ENCODE results near the gene CUEDC2.
A peak's percentile ranks its signal among the peaks of the same experiment; 100 is the strongest.

Gene CUEDC2

DNA sequence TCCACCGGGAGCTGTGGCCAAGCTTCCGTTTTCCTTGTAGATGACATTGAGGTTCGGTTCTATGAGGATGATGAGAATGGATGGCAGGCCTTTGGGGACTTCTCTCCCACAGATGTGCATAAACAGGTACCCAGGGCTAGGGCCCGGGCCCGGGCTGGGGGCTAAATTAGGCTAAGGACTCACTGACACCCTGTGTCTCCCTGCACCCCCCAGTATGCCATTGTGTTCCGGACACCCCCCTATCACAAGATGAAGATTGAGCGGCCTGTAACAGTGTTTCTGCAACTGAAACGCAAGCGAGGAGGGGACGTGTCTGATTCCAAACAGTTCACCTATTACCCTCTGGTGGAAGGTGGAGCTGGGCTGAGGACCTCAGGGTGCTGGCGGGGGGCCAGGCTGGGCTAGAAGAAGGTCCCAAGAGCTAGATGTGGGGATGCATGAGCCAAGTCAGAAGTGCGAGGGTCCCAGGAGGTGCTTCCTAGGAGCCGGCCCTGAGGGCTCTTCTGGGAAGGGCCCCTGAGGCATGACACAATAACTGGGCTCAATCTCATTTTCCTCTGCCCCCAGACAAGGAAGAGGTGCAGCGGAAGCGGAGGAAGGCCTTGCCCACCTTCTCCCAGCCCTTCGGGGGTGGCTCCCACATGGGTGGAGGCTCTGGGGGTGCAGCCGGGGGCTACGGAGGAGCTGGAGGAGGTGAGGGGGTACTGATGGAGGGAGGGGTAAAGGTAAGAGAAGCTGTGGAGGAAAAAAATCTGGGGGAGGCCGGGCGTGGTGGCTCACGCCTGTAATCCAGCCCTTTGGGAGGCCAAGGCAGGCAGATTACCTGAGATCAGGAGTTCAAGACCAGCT is 34.0 kb downstream of the CUEDC2 start:
- no peak overlapping the region for H3K4me3 ChIP-seq (ENCODE audit: low read depth in 1 of 2, low read length in 2 of 2)
- no peak overlapping the region for H3K27ac ChIP-seq (ENCODE audit: low read length)
- H3K4me1 ChIP-seq (ENCODE audit: control insufficient read depth in 1 of 2, insufficient read depth in 2 of 2, low read length in 2 of 2) = peaks cover 10 to 64% of the 10 kb centered on the region in 2 donors
- H3K27me3 ChIP-seq (ENCODE audit: low read depth, low read length) = no peaks in the 10 kb centered on the region
- H3K36me3 ChIP-seq (ENCODE audit: control insufficient read depth in 1 of 2, insufficient read depth in 2 of 2, low read length in 2 of 2) = peaks cover 27 to 42% of the 10 kb centered on the region in 2 donors
- no peaks in the 10 kb centered on the region for H3K9me3 ChIP-seq (ENCODE audit: control insufficient read depth in 1 of 2, low read length in 2 of 2)

DNA sequence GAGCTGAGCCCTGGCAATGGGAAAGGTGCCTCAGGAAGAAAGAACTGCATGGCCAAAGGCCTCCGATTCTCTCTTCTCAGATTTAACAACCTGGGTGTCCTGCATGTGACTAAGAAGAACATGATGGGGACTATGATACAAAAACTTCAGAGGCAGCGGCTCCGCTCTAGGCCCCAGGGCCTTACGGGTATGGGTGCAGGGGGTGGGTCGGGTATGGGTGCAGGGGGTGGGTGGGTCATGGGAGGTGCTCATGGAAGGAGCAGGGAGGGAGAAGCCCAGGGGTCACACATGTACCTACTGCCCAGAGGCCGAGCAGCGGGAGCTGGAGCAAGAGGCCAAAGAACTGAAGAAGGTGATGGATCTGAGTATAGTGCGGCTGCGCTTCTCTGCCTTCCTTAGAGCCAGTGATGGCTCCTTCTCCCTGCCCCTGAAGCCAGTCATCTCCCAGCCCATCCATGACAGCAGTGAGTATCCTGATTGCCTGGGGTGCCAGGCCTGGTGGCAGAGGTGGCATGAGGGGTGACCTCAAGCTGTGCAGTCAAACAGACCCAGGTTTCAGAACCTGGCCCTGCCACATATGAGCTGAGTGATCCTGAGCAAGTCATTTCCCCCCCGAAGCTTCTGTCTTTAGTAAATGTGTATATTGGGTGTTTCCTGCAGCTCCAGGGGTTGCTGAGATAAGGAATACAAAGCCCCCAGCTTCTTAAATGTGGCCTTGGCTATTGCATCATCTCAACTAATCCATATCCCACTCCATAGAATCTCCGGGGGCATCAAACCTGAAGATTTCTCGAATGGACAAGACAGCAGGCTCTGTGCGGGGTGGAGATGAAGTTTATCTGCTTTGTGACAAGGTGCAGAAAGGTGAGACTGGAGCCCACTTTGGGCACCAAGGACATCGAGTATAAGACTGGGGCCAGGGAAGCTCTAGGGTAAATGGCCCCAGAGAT is 34.9 kb downstream of the CUEDC2 start:
- H3K4me1 ChIP-seq (ENCODE audit: control insufficient read depth in 1 of 2, insufficient read depth in 2 of 2, low read length in 2 of 2) = peaks cover 10 to 60% of the 10 kb centered on the region in 2 donors
- no peaks in the 10 kb centered on the region for H3K27me3 ChIP-seq (ENCODE audit: low read depth, low read length)
- H3K27ac ChIP-seq (ENCODE audit: low read length) = no peak overlapping the region
- peak overlapping the region; percentile 59 to 77 for H3K4me3 ChIP-seq (ENCODE audit: low read depth in 1 of 2, low read length in 2 of 2)
- peaks cover 27 to 36% of the 10 kb centered on the region in 2 donors for H3K36me3 ChIP-seq (ENCODE audit: control insufficient read depth in 1 of 2, insufficient read depth in 2 of 2, low read length in 2 of 2)
- H3K9me3 ChIP-seq (ENCODE audit: control insufficient read depth in 1 of 2, low read length in 2 of 2) = no peaks in the 10 kb centered on the region

DNA sequence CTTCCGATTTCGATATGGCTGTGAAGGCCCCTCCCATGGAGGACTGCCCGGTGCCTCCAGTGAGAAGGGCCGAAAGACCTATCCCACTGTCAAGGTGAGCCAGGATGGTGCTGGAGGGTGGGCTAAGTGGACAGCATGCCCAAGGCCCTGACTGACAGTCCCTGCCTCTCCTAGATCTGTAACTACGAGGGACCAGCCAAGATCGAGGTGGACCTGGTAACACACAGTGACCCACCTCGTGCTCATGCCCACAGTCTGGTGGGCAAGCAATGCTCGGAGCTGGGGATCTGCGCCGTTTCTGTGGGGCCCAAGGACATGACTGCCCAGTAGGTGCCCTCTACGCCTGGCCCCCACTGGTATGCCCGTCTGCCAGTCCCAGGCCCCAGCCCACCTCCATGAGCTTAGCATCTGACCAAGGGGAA is 35.6 kb downstream of the CUEDC2 start:
- peak overlapping the region; percentile 59 to 77 for H3K4me3 ChIP-seq (ENCODE audit: low read depth in 1 of 2, low read length in 2 of 2)
- no peaks in the 10 kb centered on the region for H3K9me3 ChIP-seq (ENCODE audit: control insufficient read depth in 1 of 2, low read length in 2 of 2)
- H3K4me1 ChIP-seq (ENCODE audit: control insufficient read depth in 1 of 2, insufficient read depth in 2 of 2, low read length in 2 of 2) = peaks cover 10 to 52% of the 10 kb centered on the region in 2 donors
- peak overlapping the region; percentile 72 for H3K27ac ChIP-seq (ENCODE audit: low read length)
- H3K27me3 ChIP-seq (ENCODE audit: low read depth, low read length) = no peaks in the 10 kb centered on the region
- H3K36me3 ChIP-seq (ENCODE audit: control insufficient read depth in 1 of 2, insufficient read depth in 2 of 2, low read length in 2 of 2) = peaks cover 23 to 29% of the 10 kb centered on the region in 2 donors

DNA sequence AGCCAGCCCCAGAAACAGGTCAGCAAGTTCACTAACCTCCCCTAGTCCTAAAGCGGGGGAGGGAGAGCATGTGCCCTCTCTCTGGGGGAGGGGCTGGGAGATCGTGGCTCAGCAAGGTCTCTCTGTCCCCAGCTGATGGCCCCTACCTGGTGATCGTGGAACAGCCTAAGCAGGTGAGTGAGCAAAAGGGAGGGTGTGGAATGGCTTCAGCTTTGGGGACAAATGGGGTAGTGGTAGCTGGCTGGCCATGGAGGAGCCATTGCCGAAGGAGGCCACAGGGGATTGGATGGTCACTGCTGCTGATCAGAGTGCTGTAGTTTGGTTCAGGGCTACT is 36.1 kb downstream of the CUEDC2 start:
- Histone ChIP-seq H3K4me1 (ENCODE audit: control insufficient read depth in 1 of 2, insufficient read depth in 2 of 2, low read length in 2 of 2) (peaks cover 10 to 52% of the 10 kb centered on the region in 2 donors), H3K27me3 (ENCODE audit: low read depth, low read length) (no peaks in the 10 kb centered on the region), H3K9me3 (ENCODE audit: control insufficient read depth in 1 of 2, low read length in 2 of 2) (no peaks in the 10 kb centered on the region), H3K36me3 (ENCODE audit: control insufficient read depth in 1 of 2, insufficient read depth in 2 of 2, low read length in 2 of 2) (peaks cover 18 to 24% of the 10 kb centered on the region in 2 donors), H3K27ac (ENCODE audit: low read length) (peak overlapping the region; percentile 72), H3K4me3 (ENCODE audit: low read depth in 1 of 2, low read length in 2 of 2) (peak overlapping the region; percentile 59 to 77)

DNA sequence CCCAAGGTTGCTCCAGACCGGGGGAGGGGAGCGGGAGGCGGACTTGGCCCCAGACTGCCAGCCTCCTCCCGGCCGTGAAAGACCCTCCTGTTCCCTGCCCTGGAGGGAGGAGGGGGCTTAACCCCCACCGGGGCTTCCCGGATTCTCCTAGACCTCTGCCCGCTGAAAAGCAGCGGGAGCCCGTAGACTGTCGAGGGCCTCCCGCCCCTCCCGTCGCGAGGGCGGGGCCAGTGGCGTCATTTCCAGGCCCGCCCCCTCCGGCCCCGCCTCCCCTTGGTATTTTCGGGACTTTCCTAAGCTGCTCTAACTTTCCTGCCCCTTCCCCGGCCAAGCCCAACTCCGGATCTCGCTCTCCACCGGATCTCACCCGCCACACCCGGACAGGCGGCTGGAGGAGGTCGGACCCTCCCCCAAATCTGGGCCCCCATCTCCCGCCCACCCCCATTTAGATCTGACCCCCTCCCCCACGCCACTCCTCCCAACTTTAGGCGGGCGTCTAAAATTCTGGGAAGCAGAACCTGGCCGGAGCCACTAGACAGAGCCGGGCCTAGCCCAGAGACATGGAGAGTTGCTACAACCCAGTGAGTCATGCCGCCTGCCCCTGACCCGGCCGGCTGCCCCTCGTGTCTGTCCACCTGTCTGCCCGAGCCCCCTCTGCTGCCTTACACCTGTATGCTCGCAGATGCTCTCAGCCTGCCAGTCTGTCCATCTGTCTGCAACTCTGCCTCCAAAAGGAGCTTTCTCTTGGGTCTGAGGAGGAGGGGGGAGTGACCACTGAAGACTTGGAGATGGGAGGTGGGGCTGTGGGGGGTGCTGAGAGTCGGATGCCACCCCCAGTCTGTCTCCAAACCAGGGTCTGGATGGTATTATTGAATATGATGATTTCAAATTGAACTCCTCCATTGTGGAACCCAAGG is 36.7 kb downstream of the CUEDC2 start, which contains the start of gene NFKB2:
Gene NFKB2 (plus strand): TSS at position 306 of the 917 bp plus-strand sequence. CDS start 255 bp downstream, at position 561.
- Histone ChIP-seq H3K27ac (ENCODE audit: low read length) (peak within 1 kb of the TSS; percentile 90), H3K4me3 (ENCODE audit: low read depth in 1 of 2, low read length in 2 of 2) (peak within 1 kb of the TSS; percentile 77 to 84), H3K9me3 (ENCODE audit: control insufficient read depth in 1 of 2, low read length in 2 of 2) (no peaks in the 10 kb centered on the region), H3K4me1 (ENCODE audit: control insufficient read depth in 1 of 2, insufficient read depth in 2 of 2, low read length in 2 of 2) (peaks cover 10 to 51% of the 10 kb centered on the region in 2 donors), H3K36me3 (ENCODE audit: control insufficient read depth in 1 of 2, insufficient read depth in 2 of 2, low read length in 2 of 2) (peaks cover 14 to 20% of the 10 kb centered on the region in 2 donors), H3K27me3 (ENCODE audit: low read depth, low read length) (no peaks in the 10 kb centered on the region)

DNA sequence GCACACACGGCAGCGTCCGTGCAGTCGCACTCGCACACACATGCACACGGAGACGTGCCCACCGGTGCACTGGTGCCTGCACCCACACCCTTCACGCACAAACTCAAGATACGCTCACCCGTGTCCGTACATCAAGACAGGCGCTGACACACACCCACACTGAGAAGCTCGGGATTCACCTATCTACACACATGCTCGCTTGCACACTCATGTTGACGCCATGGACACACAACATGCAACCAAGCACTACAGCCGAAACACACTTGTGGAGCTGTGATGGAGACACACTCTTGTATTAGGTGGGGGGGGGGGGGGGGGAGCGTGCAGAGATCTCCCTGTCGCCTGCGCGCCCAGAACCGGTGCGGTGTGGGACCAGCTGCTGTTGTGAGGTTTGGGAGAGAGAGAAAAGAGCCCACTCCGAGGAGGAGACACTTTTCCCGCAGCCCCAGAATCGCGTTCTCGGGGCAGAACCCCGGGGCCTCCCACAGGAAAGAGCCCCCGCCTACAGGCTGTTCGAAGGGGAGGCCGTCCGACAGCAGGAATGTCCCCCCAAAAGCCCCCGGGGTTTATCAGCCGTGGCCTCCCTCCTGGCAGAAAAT is 37.5 kb downstream of the CUEDC2 start:
- H3K27ac ChIP-seq (ENCODE audit: low read length) = peak overlapping the region; percentile 90
- H3K9me3 ChIP-seq (ENCODE audit: control insufficient read depth in 1 of 2, low read length in 2 of 2) = no peaks in the 10 kb centered on the region
- H3K4me1 ChIP-seq (ENCODE audit: control insufficient read depth in 1 of 2, insufficient read depth in 2 of 2, low read length in 2 of 2) = peaks cover 10 to 43% of the 10 kb centered on the region in 2 donors
- H3K4me3 ChIP-seq (ENCODE audit: low read depth in 1 of 2, low read length in 2 of 2) = peak overlapping the region; percentile 77 to 84
- H3K36me3 ChIP-seq (ENCODE audit: control insufficient read depth in 1 of 2, insufficient read depth in 2 of 2, low read length in 2 of 2) = peaks cover 13 to 14% of the 10 kb centered on the region in 2 donors
- H3K27me3 ChIP-seq (ENCODE audit: low read depth, low read length) = no peaks in the 10 kb centered on the region

DNA sequence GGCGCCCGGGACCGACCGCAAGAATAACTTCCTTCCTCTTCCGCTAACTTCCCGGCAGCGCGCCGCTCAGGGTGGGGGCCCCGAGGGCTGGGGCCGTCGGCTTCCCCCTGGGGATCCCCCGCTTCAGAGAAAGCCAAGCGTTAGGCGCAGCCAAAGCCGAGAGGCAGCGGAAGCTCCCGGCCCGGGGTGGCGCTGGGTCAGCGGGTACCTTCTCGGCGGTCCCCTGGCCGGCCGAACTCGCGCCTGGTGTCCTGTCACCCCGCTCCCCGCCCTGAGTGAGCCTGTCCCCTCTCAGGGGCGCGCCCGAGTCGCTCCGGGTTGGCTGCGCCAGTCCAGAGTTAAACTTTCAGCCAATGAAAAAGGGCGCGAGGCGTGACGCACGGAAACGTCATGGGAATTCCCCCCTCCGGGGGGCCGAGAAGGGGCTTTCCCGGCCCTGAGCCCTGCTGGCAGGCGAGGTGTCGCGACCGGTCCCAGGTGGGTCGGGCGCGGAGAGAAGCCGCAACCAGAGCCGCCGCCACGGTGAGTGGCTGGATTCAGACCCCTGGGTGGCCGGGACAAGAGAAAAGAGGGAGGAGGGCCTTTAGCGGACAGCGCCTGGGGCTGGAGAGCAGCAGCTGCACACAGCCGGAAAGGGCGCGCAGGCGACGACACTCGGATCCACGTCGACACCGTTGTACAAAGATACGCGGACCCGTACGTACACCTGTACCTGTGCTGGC is 38.1 kb downstream of the CUEDC2 start:
- peaks cover 13 to 14% of the 10 kb centered on the region in 2 donors for H3K36me3 ChIP-seq (ENCODE audit: control insufficient read depth in 1 of 2, insufficient read depth in 2 of 2, low read length in 2 of 2)
- peak overlapping the region; percentile 77 to 84 for H3K4me3 ChIP-seq (ENCODE audit: low read depth in 1 of 2, low read length in 2 of 2)
- H3K9me3 ChIP-seq (ENCODE audit: control insufficient read depth in 1 of 2, low read length in 2 of 2) = no peaks in the 10 kb centered on the region
- no peaks in the 10 kb centered on the region for H3K27me3 ChIP-seq (ENCODE audit: low read depth, low read length)
- H3K27ac ChIP-seq (ENCODE audit: low read length) = peak overlapping the region; percentile 90
- H3K4me1 ChIP-seq (ENCODE audit: control insufficient read depth in 1 of 2, insufficient read depth in 2 of 2, low read length in 2 of 2) = peaks cover 10 to 38% of the 10 kb centered on the region in 2 donors

DNA sequence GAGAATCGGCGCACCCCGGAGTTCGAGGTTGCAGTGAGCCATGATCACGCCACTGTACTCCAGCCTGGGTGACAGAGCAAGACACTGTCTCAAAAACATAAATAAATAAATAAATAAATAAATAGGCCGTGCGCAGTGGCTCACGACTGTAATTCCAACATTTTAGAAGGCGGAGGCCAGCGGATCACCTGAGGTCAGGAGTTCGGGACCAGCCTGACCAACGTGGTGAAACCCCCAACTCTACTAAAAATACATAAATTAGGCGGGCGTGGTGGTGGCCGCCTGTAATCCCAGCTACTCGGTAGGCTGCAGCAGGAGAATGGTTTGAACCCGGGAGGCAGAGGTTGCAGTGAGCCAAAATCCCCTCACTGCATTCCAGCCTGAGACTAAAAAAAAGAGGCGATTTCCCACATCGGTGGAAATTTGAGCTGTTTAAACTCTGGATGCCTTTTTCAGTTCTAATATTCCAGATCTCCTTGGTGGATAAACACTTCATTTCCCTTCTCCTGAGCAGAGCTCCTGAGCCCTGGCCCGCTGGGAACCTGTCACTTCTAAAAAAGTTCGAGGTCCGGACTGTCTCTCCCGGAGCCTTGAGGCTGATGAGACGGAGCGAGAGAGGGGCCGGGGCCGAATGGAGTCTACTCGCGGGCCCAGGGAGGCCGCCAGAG is 38.8 kb downstream of the CUEDC2 start:
- peak overlapping the region; percentile 90 for H3K27ac ChIP-seq (ENCODE audit: low read length)
- peaks cover 13 to 14% of the 10 kb centered on the region in 2 donors for H3K36me3 ChIP-seq (ENCODE audit: control insufficient read depth in 1 of 2, insufficient read depth in 2 of 2, low read length in 2 of 2)
- peaks cover 10 to 33% of the 10 kb centered on the region in 2 donors for H3K4me1 ChIP-seq (ENCODE audit: control insufficient read depth in 1 of 2, insufficient read depth in 2 of 2, low read length in 2 of 2)
- no peaks in the 10 kb centered on the region for H3K9me3 ChIP-seq (ENCODE audit: control insufficient read depth in 1 of 2, low read length in 2 of 2)
- no peaks in the 10 kb centered on the region for H3K27me3 ChIP-seq (ENCODE audit: low read depth, low read length)
- H3K4me3 ChIP-seq (ENCODE audit: low read depth in 1 of 2, low read length in 2 of 2) = peak overlapping the region; percentile 77 to 84

DNA sequence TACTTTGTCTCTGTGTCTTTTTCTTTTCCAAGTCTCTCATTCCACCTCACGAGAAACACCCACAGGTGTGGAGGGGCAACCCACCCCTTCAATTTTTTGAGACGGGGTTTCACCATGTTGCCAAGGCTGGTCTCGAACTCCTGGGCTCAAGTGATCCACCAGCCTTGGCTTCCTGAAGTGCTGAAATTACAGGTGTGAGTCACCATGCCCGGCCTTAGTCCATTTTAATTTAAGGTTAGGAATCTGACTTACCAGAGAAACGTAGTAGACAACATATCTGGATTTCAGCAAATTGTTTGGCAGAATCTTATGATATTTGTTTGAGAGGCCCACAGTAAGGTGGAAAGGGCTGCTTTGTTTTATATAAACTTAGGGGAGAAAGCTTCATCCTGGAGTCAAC is 40.1 kb downstream of the CUEDC2 start:
- peaks cover 10 to 21% of the 10 kb centered on the region in 2 donors for H3K4me1 ChIP-seq (ENCODE audit: control insufficient read depth in 1 of 2, insufficient read depth in 2 of 2, low read length in 2 of 2)
- H3K27me3 ChIP-seq (ENCODE audit: low read depth, low read length) = no peaks in the 10 kb centered on the region
- no peak overlapping the region for H3K27ac ChIP-seq (ENCODE audit: low read length)
- H3K4me3 ChIP-seq (ENCODE audit: low read depth in 1 of 2, low read length in 2 of 2) = no peak overlapping the region
- H3K36me3 ChIP-seq (ENCODE audit: control insufficient read depth in 1 of 2, insufficient read depth in 2 of 2, low read length in 2 of 2) = peaks cover 4 to 5% of the 10 kb centered on the region in 2 donors
- no peaks in the 10 kb centered on the region for H3K9me3 ChIP-seq (ENCODE audit: control insufficient read depth in 1 of 2, low read length in 2 of 2)
